RWPE2 (cell line): Measurements from ENCODE around the gene RPTOR.

Source experiments
- ATAC-seq: fragments of 200-7000 bp; cut with Tn5 transposase; 3 replicates; pipeline ENCODE4 v1.9.1; 2021; ENCODE audit warnings: low read depth
- DNase-seq: peaks from one replicate; pipeline ENCODE4 v3.0.0-alpha.2; 2020; ENCODE audit warnings: low spot score
- H3K27ac ChIP-seq: fragments of 450-650 bp; 2 replicates; pipeline ENCODE4 v1.5.1; 2017; ENCODE audit warnings: mild to moderate bottlenecking; ENCODE audit not compliant: poor library complexity, severe bottlenecking
- H3K27me3 ChIP-seq: fragments of 250-450 bp; sonication (Bioruptor Pico); 2 replicates; pipeline ENCODE4 v1.5.1; 2021; ENCODE audit warnings: mild to moderate bottlenecking, moderate library complexity; ENCODE audit not compliant: insufficient read depth, poor library complexity, severe bottlenecking
- H3K36me3 ChIP-seq: fragments of 250-450 bp; sonication (Bioruptor Pico); 2 replicates; pipeline ENCODE4 v1.5.1; 2020; ENCODE audit warnings: low read depth, mild to moderate bottlenecking, moderate library complexity
- H3K4me1 ChIP-seq: fragments of 250-450 bp; sonication (Bioruptor Pico); 2 replicates; pipeline ENCODE4 v1.5.1; 2021; ENCODE audit warnings: mild to moderate bottlenecking, moderate library complexity; ENCODE audit not compliant: insufficient read depth, poor library complexity, severe bottlenecking
- H3K4me3 ChIP-seq: fragments of 250-450 bp; sonication (Bioruptor Pico); 2 replicates; pipeline ENCODE4 v1.5.1; 2021; ENCODE audit warnings: mild to moderate bottlenecking, moderate library complexity; ENCODE audit not compliant: severe bottlenecking
- H3K9me3 ChIP-seq: fragments of 250-450 bp; sonication (Bioruptor Pico); 2 replicates; pipeline ENCODE4 v1.5.1; 2021; ENCODE audit warnings: mild to moderate bottlenecking, moderate library complexity; ENCODE audit not compliant: severe bottlenecking
- TF ChIP-seq, protein P1 (sequence below): fragments of 450-650 bp; IDR thresholded peaks from one replicate; pipeline ENCODE4 v1.5.1; 2017; ENCODE audit warnings: mild to moderate bottlenecking, moderate library complexity; ENCODE audit not compliant: poor library complexity, severe bottlenecking

RPTOR gene

DNA sequence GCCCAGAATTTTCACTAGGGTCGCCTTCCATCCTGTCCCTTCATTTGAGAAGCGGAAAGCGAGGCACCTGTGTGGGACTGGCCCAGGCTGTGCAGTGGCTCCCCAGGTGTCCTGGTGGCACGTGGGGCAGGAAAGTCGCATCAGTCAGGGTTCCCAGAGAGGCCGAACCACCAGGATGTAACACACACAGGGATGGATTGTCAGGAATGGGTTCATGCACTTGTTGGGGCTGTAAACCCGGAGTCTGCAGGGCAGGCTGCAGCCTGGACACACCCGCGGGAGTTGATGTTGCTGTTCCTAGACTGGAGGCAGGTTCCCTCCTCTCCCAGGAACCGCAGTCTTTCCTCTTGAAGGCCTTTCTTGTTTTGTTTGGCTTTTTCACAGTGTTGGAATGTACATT is 30.7 kb upstream of the RPTOR start:
- Histone ChIP-seq H3K36me3 (no peaks in the 10 kb centered on the region), H3K4me3 (no peak overlapping the region), H3K4me1 (no peaks in the 10 kb centered on the region), H3K27ac (no peak overlapping the region), H3K9me3 (no peaks in the 10 kb centered on the region), H3K27me3 (no peaks in the 10 kb centered on the region)
- TF ChIP-seq, protein P1, sequence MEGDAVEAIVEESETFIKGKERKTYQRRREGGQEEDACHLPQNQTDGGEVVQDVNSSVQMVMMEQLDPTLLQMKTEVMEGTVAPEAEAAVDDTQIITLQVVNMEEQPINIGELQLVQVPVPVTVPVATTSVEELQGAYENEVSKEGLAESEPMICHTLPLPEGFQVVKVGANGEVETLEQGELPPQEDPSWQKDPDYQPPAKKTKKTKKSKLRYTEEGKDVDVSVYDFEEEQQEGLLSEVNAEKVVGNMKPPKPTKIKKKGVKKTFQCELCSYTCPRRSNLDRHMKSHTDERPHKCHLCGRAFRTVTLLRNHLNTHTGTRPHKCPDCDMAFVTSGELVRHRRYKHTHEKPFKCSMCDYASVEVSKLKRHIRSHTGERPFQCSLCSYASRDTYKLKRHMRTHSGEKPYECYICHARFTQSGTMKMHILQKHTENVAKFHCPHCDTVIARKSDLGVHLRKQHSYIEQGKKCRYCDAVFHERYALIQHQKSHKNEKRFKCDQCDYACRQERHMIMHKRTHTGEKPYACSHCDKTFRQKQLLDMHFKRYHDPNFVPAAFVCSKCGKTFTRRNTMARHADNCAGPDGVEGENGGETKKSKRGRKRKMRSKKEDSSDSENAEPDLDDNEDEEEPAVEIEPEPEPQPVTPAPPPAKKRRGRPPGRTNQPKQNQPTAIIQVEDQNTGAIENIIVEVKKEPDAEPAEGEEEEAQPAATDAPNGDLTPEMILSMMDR: no peak
- DNase-seq: no peak
- ATAC-seq: no peak

DNA sequence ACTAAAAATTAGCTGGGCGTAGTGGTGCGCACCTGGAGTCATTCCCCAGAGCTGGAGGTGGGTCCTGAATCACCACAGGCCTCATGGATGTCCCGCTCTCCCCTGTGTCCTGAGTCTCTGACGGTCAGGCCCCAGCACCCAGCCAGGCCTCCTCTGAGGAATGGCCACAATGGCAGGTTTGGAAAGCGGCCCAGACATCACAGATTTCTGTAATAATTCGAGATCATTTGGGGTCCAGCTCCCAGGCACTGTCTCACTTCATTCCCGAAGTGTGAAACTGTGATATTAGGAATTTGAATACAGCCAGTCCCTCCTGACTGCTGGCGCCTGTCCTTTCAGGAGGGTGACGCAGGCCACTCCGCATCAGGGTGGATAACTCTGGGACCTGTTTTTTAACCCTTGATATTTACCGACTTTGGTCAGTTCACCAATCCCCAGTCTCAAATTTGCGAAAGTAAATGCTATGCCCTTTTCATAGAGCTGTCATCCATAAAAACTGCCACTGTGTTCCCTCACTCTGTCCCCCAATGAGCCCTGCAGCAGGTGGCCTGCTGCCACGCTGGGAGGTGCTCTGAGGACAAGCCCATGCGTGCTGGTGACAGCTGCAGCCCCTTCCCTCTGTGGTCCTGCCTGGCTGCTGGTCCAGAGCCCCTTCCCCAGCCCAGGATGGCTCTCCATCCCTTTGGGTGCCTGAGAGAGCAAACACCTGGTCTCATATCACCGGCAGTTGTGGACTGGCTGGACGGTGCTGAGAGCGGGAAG is 28.3 kb upstream of the RPTOR start:
- Histone ChIP-seq H3K36me3 (no peaks in the 10 kb centered on the region), H3K9me3 (no peaks in the 10 kb centered on the region), H3K27me3 (no peaks in the 10 kb centered on the region), H3K27ac (no peak overlapping the region), H3K4me1 (no peaks in the 10 kb centered on the region), H3K4me3 (no peak overlapping the region)
- no peak for ATAC-seq
- no peak for DNase-seq
- TF ChIP-seq, protein P1: no peak

DNA sequence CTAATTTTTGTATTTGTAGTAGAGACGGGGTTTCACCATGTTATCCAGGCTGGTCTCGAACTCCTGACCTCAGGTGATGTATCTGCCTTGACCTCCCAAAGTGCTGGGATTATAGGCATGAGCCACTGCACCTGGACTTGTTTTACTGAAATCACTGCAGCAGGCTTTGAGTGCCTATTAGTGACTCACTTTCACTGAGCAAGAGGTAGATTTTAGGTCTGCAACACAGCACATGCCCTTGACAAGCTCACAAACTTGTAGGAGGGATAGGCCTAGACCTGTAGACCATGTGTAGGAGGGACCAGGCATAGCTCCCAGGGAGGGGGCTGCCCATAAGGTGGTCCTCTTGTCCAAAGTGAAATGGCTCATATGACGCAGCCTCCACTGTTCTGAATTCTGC is 27.0 kb upstream of the RPTOR start:
- no peaks in the 10 kb centered on the region for H3K27me3 ChIP-seq
- no peaks in the 10 kb centered on the region for H3K4me1 ChIP-seq
- ATAC-seq: no peak
- no peak for DNase-seq
- TF ChIP-seq, protein P1: no peak
- H3K9me3 ChIP-seq: no peaks in the 10 kb centered on the region
- no peak overlapping the region for H3K4me3 ChIP-seq
- no peaks in the 10 kb centered on the region for H3K36me3 ChIP-seq
- no peak overlapping the region for H3K27ac ChIP-seq

DNA sequence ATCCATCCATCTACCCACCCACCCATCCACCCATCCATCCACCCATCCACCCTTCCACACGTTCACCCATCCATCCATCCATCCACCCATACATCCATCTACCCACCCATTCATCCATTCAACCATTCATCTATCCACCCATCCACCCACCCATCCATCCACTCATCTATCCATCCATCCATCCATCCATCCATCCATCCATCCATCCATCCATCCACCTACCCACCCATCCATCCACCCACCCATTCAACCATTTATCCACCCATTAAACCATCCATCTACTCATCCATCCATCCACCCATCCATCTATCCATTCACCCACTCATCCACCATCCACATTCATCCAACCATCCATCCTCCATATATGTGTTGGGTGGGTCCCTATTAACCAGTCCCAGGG is 26.2 kb upstream of the RPTOR start:
- no peaks in the 10 kb centered on the region for H3K27me3 ChIP-seq
- H3K4me3 ChIP-seq: no peak overlapping the region
- H3K27ac ChIP-seq: no peak overlapping the region
- DNase-seq (no peak), ATAC-seq (no peak)
- H3K36me3 ChIP-seq: no peaks in the 10 kb centered on the region
- H3K4me1 ChIP-seq: no peaks in the 10 kb centered on the region
- no peaks in the 10 kb centered on the region for H3K9me3 ChIP-seq
- TF ChIP-seq, protein P1: no peak

DNA sequence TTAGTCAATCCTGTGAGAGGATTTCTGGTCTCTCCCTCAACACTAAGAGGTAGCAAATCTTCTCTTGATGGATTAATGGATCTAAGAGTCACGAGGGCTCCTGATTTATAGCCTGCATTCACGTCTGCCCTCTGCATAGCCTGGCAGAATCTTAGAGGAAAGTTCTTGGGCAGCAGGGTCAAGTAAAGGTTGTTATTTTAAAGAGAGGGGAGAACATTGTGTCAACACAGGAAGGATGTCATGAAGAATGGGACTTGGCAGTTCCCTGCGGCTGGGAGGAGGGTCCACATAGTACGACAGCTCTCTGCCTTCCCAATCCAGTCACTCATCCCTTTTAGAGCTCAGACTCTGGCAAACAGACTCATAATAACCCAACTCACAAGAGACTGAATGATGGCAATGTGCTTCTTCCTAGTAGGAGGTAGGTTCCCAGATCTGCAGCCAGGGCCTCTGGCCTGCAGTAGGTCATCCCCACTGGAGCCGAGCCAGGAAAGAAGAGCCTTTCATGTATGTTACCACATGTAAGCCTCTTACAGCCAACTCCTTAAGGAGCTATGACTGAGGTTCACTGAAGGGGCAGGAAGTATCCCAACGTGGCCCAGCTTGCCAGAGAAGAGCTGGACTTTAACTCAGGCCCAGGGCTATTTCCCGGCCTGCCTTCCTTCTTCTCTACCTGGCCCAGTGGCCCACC is 25.4 kb upstream of the RPTOR start:
- no peak overlapping the region for H3K4me3 ChIP-seq
- H3K27me3 ChIP-seq: no peaks in the 10 kb centered on the region
- H3K4me1 ChIP-seq: no peaks in the 10 kb centered on the region
- H3K9me3 ChIP-seq: no peaks in the 10 kb centered on the region
- TF ChIP-seq, protein P1: no peak
- no peaks in the 10 kb centered on the region for H3K36me3 ChIP-seq
- DNase-seq: no peak
- no peak for ATAC-seq
- H3K27ac ChIP-seq: no peak overlapping the region
